ENCODE results near the gene GALC.
A peak's percentile ranks its signal among the peaks of the same experiment; 100 is the strongest.
"Not testable (repeated sequence)": the region's sequence is repeated elsewhere in the genome, so short reads cannot be mapped to it uniquely, and the experiment has no call there.

The GALC gene

GRCh38 chr14:88029500-88029899, 36.5 kb upstream of the GALC start:
- Histone ChIP-seq H3K4me2 (ENCODE audit: low read depth, low read length, poor library complexity, severe bottlenecking) (no peak overlapping the region), H3F3A (ENCODE audit: low read depth) (no peaks in the 10 kb centered on the region), H3K9me3 (ENCODE audit: insufficient read depth, low read depth, low read length) (no peaks in the 10 kb centered on the region), H3K9me2 (replicated peaks; ENCODE audit: low read depth, low read length) (no peaks in the 10 kb centered on the region), H4K20me1 (ENCODE audit: insufficient read depth, low read length, poor library complexity, severe bottlenecking) (no peaks in the 10 kb centered on the region), H3K4me1 (ENCODE audit: insufficient read depth, low read length, poor library complexity, severe bottlenecking) (peaks cover 26% of the 10 kb centered on the region), H3K36me3 (ENCODE audit: insufficient read depth, low read length) (no peaks in the 10 kb centered on the region), H3K4me3 (ENCODE audit: low read length, poor library complexity, severe bottlenecking) (no peak overlapping the region), H2AFZ (ENCODE audit: low read length) (no peak overlapping the region), H3K79me2 (ENCODE audit: insufficient read depth, low read length) (no peaks in the 10 kb centered on the region), H3K9ac (ENCODE audit: low read depth, low read length, poor library complexity, severe bottlenecking) (no peak overlapping the region), H3K27me3 (ENCODE audit: insufficient read depth, low read length, poor library complexity, severe bottlenecking) (no peaks in the 10 kb centered on the region)
- TF ChIP-seq CTCF (conservative IDR thresholded peaks at IDR 0.05; ENCODE audit: low read length) (no peak), EZH2phosphoT487 (IDR thresholded peaks at IDR 0.05; ENCODE audit: borderline replicate concordance) (no peak)

- TF ChIP-seq EZH2phosphoT487 (IDR thresholded peaks at IDR 0.05; ENCODE audit: borderline replicate concordance) (no peak), CTCF (conservative IDR thresholded peaks at IDR 0.05; ENCODE audit: low read length) (no peak)
- Histone ChIP-seq H3K27me3 (ENCODE audit: insufficient read depth, low read length, poor library complexity, severe bottlenecking) (no peaks in the 10 kb centered on the region), H3K9me2 (replicated peaks; ENCODE audit: low read depth, low read length) (no peaks in the 10 kb centered on the region), H3K9me3 (ENCODE audit: insufficient read depth, low read depth, low read length) (no peaks in the 10 kb centered on the region), H3K4me1 (ENCODE audit: insufficient read depth, low read length, poor library complexity, severe bottlenecking) (peaks cover 43% of the 10 kb centered on the region), H3K79me2 (ENCODE audit: insufficient read depth, low read length) (no peaks in the 10 kb centered on the region), H3K9ac (ENCODE audit: low read depth, low read length, poor library complexity, severe bottlenecking) (no peak overlapping the region), H3K4me2 (ENCODE audit: low read depth, low read length, poor library complexity, severe bottlenecking) (peak overlapping the region; percentile 46), H4K20me1 (ENCODE audit: insufficient read depth, low read length, poor library complexity, severe bottlenecking) (no peaks in the 10 kb centered on the region), H3K36me3 (ENCODE audit: insufficient read depth, low read length) (no peaks in the 10 kb centered on the region), H3K4me3 (ENCODE audit: low read length, poor library complexity, severe bottlenecking) (peak overlapping the region; percentile 35), H2AFZ (ENCODE audit: low read length) (peak overlapping the region; percentile 95), H3F3A (ENCODE audit: low read depth) (no peaks in the 10 kb centered on the region)
Measured at GRCh38 chr14:88026890-88027289, 33.9 kb upstream of the GALC start.

GRCh38 chr14:88025313-88025712, 32.3 kb upstream of the GALC start:
- H3K4me3 ChIP-seq (ENCODE audit: low read length, poor library complexity, severe bottlenecking), result no peak overlapping the region
- H3K4me2 ChIP-seq (ENCODE audit: low read depth, low read length, poor library complexity, severe bottlenecking), result no peak overlapping the region
- no peaks in the 10 kb centered on the region for H3F3A ChIP-seq (ENCODE audit: low read depth)
- no peaks in the 10 kb centered on the region for H3K36me3 ChIP-seq (ENCODE audit: insufficient read depth, low read length)
- no peaks in the 10 kb centered on the region for H3K79me2 ChIP-seq (ENCODE audit: insufficient read depth, low read length)
- TF ChIP-seq CTCF (conservative IDR thresholded peaks at IDR 0.05; ENCODE audit: low read length) (no peak), EZH2phosphoT487 (IDR thresholded peaks at IDR 0.05; ENCODE audit: borderline replicate concordance) (no peak)
- H3K9me2 ChIP-seq (replicated peaks; ENCODE audit: low read depth, low read length), result no peaks in the 10 kb centered on the region
- no peak overlapping the region for H3K9ac ChIP-seq (ENCODE audit: low read depth, low read length, poor library complexity, severe bottlenecking)
- peaks cover 40% of the 10 kb centered on the region for H3K4me1 ChIP-seq (ENCODE audit: insufficient read depth, low read length, poor library complexity, severe bottlenecking)
- H4K20me1 ChIP-seq (ENCODE audit: insufficient read depth, low read length, poor library complexity, severe bottlenecking), result no peaks in the 10 kb centered on the region
- no peaks in the 10 kb centered on the region for H3K27me3 ChIP-seq (ENCODE audit: insufficient read depth, low read length, poor library complexity, severe bottlenecking)
- no peaks in the 10 kb centered on the region for H3K9me3 ChIP-seq (ENCODE audit: insufficient read depth, low read depth, low read length)
- H2AFZ ChIP-seq (ENCODE audit: low read length), result 0 out of 2 replicates have a peak overlapping the region, but pooled peaks have one; percentile 13

GRCh38 chr14:88024252-88025086, 31.5 kb upstream of the GALC start:
- H3F3A ChIP-seq (ENCODE audit: low read depth); H3K9me2 ChIP-seq (replicated peaks; ENCODE audit: low read depth, low read length); H4K20me1 ChIP-seq (ENCODE audit: insufficient read depth, low read length, poor library complexity, severe bottlenecking); H2AFZ ChIP-seq (ENCODE audit: low read length); H3K79me2 ChIP-seq (ENCODE audit: insufficient read depth, low read length); H3K27me3 ChIP-seq (ENCODE audit: insufficient read depth, low read length, poor library complexity, severe bottlenecking); H3K36me3 ChIP-seq (ENCODE audit: insufficient read depth, low read length); H3K4me3 ChIP-seq (ENCODE audit: low read length, poor library complexity, severe bottlenecking); H3K9me3 ChIP-seq (ENCODE audit: insufficient read depth, low read depth, low read length); H3K9ac ChIP-seq (ENCODE audit: low read depth, low read length, poor library complexity, severe bottlenecking): not testable (repeated sequence)
- Histone ChIP-seq H3K4me2 (ENCODE audit: low read depth, low read length, poor library complexity, severe bottlenecking) (peak overlapping the region; percentile 41), H3K4me1 (ENCODE audit: insufficient read depth, low read length, poor library complexity, severe bottlenecking) (peaks cover 32% of the 10 kb centered on the region)
